ENCODE measurements around the gene TMEM120A.

GRCh38 chr7:75965617-75966016 is 28.8 kb downstream of the TMEM120A start:
- TF ChIP-seq CTCF (IDR thresholded peaks at IDR 0.05), result no peak
- no peak for TF ChIP-seq POLR2A (IDR thresholded peaks at IDR 0.05)

Data from body of pancreas (tissue), 4 donors.